Activated B cell treated with CpG ODN at 0.5 μM for 24 hours (primary cell): ENCODE measurements around the gene HOXA9. TPM values are rescaled to one million over a fixed set of nuclear protein-coding genes. Genes with fewer than 3 reads are reported as not detected.

Experiments
- ATAC-seq: fragments of 200-7000 bp; cut with Tn5 transposase; one replicate; pipeline ENCODE4 v1.10.0; 2021; ENCODE audit warnings: low read depth, mild to moderate bottlenecking, moderate library complexity
- CTCF ChIA-PET: fragments of 350-600 bp; sonication (Branson Sonifier 250); formaldehyde crosslinking; loops from one replicate; lab custom pipeline; 2021; ENCODE audit warnings: antibody characterized with exemption; lab: Charles Lee
- POLR2A ChIA-PET: fragments of 350-600 bp; sonication (Branson Sonifier 250); formaldehyde crosslinking; loops from one replicate; lab custom pipeline; 2021; ENCODE audit warnings: antibody characterized with exemption; lab: Charles Lee
- DNase-seq: peaks from one replicate; pipeline ENCODE4 v3.0.0; 2022
- H3K27ac Mint-ChIP-seq: one replicate; pipeline ENCODE4 v1.8.0; 2020; ENCODE audit warnings: mixed read lengths
- H3K27me3 Mint-ChIP-seq: one replicate; pipeline ENCODE4 v1.8.0; 2021; ENCODE audit warnings: mixed read lengths
- H3K36me3 Mint-ChIP-seq: one replicate; pipeline ENCODE4 v1.8.0; 2021; ENCODE audit warnings: low read depth, mixed read lengths
- H3K4me1 Mint-ChIP-seq: one replicate; pipeline ENCODE4 v1.8.0; 2021; ENCODE audit warnings: mixed read lengths
- H3K4me3 Mint-ChIP-seq: one replicate; pipeline ENCODE4 v1.8.0; 2020; ENCODE audit warnings: mild to moderate bottlenecking, mixed read lengths
- H3K9me3 Mint-ChIP-seq: one replicate; pipeline ENCODE4 v1.8.0; 2020; ENCODE audit warnings: mixed read lengths
- CTCF ChIP-seq: fragments of 200-600 bp; IDR thresholded peaks from one replicate; pipeline ENCODE4 v1.8.0; 2022; ENCODE audit warnings: antibody characterized with exemption, mild to moderate bottlenecking
- intact Hi-C: fragments of 100-400 bp; cut with micrococcal nuclease; formaldehyde crosslinking; loops from one replicate; pipeline ENCODE4 v1.15.1; 2024
- total RNA-seq: library from RNA; stranded (reverse); gene quantifications from 2 replicates; pipeline ENCODE4 v1.2.3, GENCODE V29; 2022

The HOXA9 gene
- total RNA-seq, 1 donor from 2014 or later = not detected

GRCh38 chr7:27163288-27164044 is 1.9 kb downstream of the HOXA9 start:
- ChIA-PET CTCF (interaction anchor here (0.6 to 3.6 kb wide), 7 partner anchors 14 to 1303 kb away, joined by 3 to 94 read pairs (median 4); no protein-coding TSS in a partner anchor), POLR2A (interaction anchor here (1.5 kb wide), 1 partner anchor 25 kb away, joined by 3 read pairs; no protein-coding TSS in a partner anchor)
- Mint-ChIP-seq H3K27me3 (peaks cover 66% of the 10 kb centered on the region), H3K9me3 (no peaks in the 10 kb centered on the region), H3K36me3 (no peaks in the 10 kb centered on the region), H3K4me1 (peaks cover 19% of the 10 kb centered on the region), H3K27ac (peak overlapping the region; percentile 57), H3K4me3 (no peak overlapping the region)
- ATAC-seq (no peak), DNase-seq (no peak)
- intact Hi-C loops = loop anchor here (1.0 to 5.0 kb wide), 7 partner anchors 25 to 1011 kb away; partner anchors contain the start of genes HOXA1, NFE2L3 and SNX10
- no peak for TF ChIP-seq CTCF

GRCh38 chr7:27162561-27163287 is 2.6 kb downstream of the HOXA9 start:
- DNase-seq = no peak
- no peak for TF ChIP-seq CTCF
- intact Hi-C loops = loop anchor here (2.0 to 5.0 kb wide), 6 partner anchors 34 to 1010 kb away; partner anchors contain the start of genes HOXA1, NFE2L3 and SNX10
- Mint-ChIP-seq H3K9me3 (no peaks in the 10 kb centered on the region), H3K36me3 (no peaks in the 10 kb centered on the region), H3K27me3 (peaks cover 68% of the 10 kb centered on the region), H3K4me1 (peaks cover 24% of the 10 kb centered on the region), H3K4me3 (no peak overlapping the region), H3K27ac (peak overlapping the region; percentile 4)
- no peak for ATAC-seq
- CTCF ChIA-PET = interaction anchor here (0.6 to 3.6 kb wide), 11 partner anchors 14 to 1302 kb away, joined by 3 to 94 read pairs (median 4); no protein-coding TSS in a partner anchor
- POLR2A ChIA-PET = interaction anchor here (1.5 kb wide), 1 partner anchor 26 kb away, joined by 3 read pairs; no protein-coding TSS in a partner anchor

GRCh38 chr7:27161721-27162560 is 3.4 kb downstream of the HOXA9 start:
- TF ChIP-seq CTCF = no peak
- Mint-ChIP-seq H3K4me3 (no peak overlapping the region), H3K27ac (no peak overlapping the region), H3K4me1 (peaks cover 26% of the 10 kb centered on the region), H3K27me3 (peaks cover 70% of the 10 kb centered on the region), H3K36me3 (no peaks in the 10 kb centered on the region), H3K9me3 (no peaks in the 10 kb centered on the region)
- CTCF ChIA-PET = interaction anchor here (0.8 to 3.6 kb wide), 15 partner anchors 15 to 1297 kb away, joined by 3 to 94 read pairs (median 4); no protein-coding TSS in a partner anchor
- ATAC-seq = no peak
- peak; percentile 14 for DNase-seq
- POLR2A ChIA-PET = interaction anchor here (1.5 to 1.7 kb wide), 2 partner anchors 26 to 480 kb away, joined by 3 to 6 read pairs; no protein-coding TSS in a partner anchor
- intact Hi-C loops = loop anchor here (1.0 to 5.0 kb wide), 19 partner anchors 12 to 1903 kb away; partner anchors contain the start of genes HOXA1, NFE2L3 and SNX10

GRCh38 chr7:27161214-27161720 is 4.1 kb downstream of the HOXA9 start:
- Mint-ChIP-seq H3K9me3 (no peaks in the 10 kb centered on the region), H3K4me3 (peak overlapping the region; percentile 75), H3K27me3 (peaks cover 68% of the 10 kb centered on the region), H3K4me1 (peaks cover 30% of the 10 kb centered on the region), H3K27ac (no peak overlapping the region), H3K36me3 (no peaks in the 10 kb centered on the region)
- ATAC-seq = peak; percentile 26
- ChIA-PET POLR2A (interaction anchor here (0.6 to 1.7 kb wide), 5 partner anchors 10 to 1298 kb away, joined by 4 to 6 read pairs (median 4); no protein-coding TSS in a partner anchor), CTCF (interaction anchor here (0.6 to 3.6 kb wide), 37 partner anchors 11 to 1312 kb away, joined by 3 to 94 read pairs (median 4); no protein-coding TSS in a partner anchor)
- intact Hi-C loops = loop anchor here (1.0 to 5.0 kb wide), 18 partner anchors 11 to 1902 kb away; partner anchors contain the start of genes HOXA1, NFE2L3 and SNX10
- DNase-seq = no peak
- peak; percentile 14 for TF ChIP-seq CTCF
